ENCODE measurements around the gene AP1G1.
"Not testable (repeated sequence)": the region's sequence is repeated elsewhere in the genome, so short reads cannot be mapped to it uniquely, and the experiment has no call there.

AP1G1 gene

GRCh38 chr16:71807905-71808592, 585 bp downstream of the AP1G1 start:
- peak; percentile 77 for DNase-seq (ENCODE audit: low spot score)

DNA sequence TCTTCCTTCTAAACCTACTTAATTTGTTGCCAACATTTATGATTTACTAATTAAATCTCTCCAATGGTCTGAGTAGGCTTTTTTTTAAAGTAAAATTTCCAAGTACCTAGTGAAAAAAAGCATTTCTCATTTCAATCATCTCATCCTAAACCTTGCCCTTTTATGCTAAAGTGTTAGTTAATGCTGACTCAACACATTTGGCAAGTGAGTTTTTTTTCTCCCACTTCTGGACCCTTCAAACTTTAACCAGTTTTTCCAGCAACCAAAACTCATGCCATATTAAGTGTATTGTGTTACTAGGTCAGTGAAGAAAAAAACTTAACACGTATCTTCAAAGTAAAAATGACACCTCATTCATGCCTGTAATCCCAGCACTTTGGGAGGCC, 5.3 kb downstream of the AP1G1 start:
- no peak for DNase-seq (ENCODE audit: low spot score)

- no peak for DNase-seq (ENCODE audit: low spot score)
Measured at GRCh38 chr16:71796501-71797097, 12.0 kb downstream of the AP1G1 start.

DNA sequence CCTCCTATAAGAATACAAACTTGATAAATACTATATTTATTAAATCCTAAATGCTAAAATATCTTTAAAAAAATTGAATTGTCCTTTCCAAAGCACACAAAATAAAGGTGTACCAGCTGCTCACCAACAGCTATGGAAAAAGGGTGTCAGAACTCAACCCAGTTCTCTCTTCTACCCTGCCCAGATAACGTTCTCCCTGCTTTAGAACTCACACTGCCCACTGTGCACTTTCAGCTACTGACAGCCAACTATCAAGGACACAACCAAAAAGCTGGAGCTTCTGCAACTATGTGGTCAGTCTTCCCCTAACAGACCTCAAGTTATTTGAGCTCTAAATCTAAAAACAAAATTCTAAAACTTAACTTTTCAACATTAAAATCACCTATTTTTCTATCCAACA, 13.7 kb downstream of the AP1G1 start:
- no peak for DNase-seq (ENCODE audit: low spot score)

DNA sequence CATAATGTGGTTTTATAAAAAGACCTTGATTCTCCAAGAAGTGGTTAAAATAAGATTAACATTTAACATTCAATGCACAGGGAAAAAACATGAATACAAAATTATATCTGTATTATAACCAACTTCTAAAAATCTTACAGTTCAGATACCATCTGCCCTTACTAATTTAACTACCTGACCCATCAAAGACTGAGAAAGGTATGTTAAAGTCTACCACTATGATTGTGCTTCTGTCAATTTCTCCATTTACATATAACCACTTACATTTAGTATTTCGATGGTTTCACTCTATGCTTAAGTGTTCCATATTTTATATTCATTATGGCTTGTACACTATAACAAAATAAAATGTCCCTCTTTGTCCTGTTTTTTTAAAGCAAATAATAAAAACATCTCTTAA, 14.6 kb downstream of the AP1G1 start:
- DNase-seq (ENCODE audit: low spot score) = no peak

- no peak for DNase-seq (ENCODE audit: low spot score)
Measured at GRCh38 chr16:71792176-71792575, 16.5 kb downstream of the AP1G1 start.

DNA sequence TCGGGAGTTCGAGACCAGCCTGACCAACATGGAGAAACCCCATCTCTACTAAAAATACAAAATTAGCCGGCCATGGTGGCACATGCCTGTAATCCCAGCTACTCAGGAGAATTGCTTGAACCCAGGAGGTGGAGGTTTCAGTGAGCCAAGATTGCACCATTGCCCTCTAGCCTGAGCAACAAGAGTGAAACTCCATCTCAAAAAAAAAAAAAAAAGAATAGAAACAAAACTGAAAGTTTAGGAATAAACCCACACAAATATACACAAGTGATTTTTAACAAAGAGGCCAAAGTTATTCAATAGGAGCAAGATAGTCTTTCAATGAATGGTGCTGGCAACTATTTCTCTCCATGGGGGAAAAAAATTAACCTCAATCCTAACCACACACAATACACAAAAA, 18.3 kb downstream of the AP1G1 start:
- DNase-seq (ENCODE audit: low spot score) = not testable (repeated sequence)

- no peak for DNase-seq (ENCODE audit: low spot score)
Measured at GRCh38 chr16:71789136-71789535, 19.5 kb downstream of the AP1G1 start.

DNA sequence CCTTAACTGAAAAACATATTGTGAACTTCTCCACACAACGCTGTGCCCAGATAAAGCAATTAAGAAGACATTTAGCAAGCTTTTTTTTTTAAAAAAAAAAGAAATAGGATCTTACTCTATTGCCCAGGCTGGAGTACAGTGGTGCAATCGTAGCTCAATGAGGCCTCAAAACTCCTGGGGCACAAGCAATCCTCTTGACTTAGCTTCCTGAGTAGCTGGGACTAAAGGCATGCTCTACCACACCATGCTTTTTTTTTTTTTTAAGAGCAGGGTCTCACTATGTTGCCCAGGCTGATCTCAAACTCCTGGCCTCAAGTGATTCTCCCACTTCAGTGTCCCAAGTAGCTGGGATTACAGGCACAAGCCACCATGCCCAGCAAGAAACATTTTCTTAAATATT, 20.1 kb downstream of the AP1G1 start:
- DNase-seq (ENCODE audit: low spot score) = no peak

GRCh38 chr16:71785143-71785542, 23.5 kb downstream of the AP1G1 start:
- DNase-seq (ENCODE audit: low spot score) = not testable (repeated sequence)

GRCh38 chr16:71784093-71784492, 24.5 kb downstream of the AP1G1 start:
- DNase-seq (ENCODE audit: low spot score) = no peak

GRCh38 chr16:71781741-71782140, 26.9 kb downstream of the AP1G1 start:
- DNase-seq (ENCODE audit: low spot score) = no peak

- no peak for DNase-seq (ENCODE audit: low spot score)
Measured at GRCh38 chr16:71780521-71781089, 28.0 kb downstream of the AP1G1 start.

GRCh38 chr16:71778780-71779179, 29.9 kb downstream of the AP1G1 start:
- no peak for DNase-seq (ENCODE audit: low spot score)

DNA sequence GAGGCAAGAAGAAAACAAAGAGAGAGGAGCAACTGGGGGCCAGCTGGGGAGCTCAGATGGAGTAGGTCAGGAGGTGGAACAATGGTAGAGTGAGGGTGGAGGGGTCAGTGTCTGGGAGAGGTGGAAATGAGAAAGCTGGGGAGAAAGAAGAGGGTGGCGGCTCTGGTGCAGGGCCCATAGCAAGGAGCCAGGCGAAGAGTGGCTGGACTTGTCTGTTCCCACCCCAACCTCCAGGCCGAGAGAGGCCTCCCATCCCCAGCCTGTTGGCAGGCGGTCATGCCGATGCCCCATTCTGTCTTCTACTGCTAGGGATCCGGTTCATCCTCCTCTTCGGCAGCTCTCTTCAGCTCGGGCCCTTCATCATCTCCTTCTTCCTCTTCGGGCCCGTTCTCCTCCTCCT, 31.3 kb downstream of the AP1G1 start:
- DNase-seq (ENCODE audit: low spot score) = no peak

GRCh38 chr16:71775949-71776348, 32.7 kb downstream of the AP1G1 start:
- DNase-seq (ENCODE audit: low spot score) = no peak

GRCh38 chr16:71771571-71771970, 37.1 kb downstream of the AP1G1 start:
- DNase-seq (ENCODE audit: low spot score) = no peak

DNA sequence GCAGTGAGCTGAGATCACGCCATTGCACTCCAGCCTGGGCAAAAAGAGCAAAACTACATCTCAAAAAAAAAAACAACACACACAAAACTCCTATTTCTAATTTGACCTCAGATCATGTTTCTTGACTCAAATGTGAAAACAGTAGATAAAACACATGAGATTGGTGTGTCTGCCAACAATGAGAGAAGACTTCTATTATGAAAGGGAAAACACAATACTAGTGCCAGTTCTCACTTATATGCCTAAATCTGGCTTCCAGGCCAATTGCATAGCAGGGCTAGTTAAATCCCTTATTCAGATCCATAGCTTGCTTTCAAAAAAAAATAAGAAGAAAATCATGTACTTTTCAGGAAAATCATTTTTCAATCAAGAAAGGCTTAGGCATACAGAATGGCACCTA, 39.4 kb downstream of the AP1G1 start:
- DNase-seq (ENCODE audit: low spot score) = no peak

DNA sequence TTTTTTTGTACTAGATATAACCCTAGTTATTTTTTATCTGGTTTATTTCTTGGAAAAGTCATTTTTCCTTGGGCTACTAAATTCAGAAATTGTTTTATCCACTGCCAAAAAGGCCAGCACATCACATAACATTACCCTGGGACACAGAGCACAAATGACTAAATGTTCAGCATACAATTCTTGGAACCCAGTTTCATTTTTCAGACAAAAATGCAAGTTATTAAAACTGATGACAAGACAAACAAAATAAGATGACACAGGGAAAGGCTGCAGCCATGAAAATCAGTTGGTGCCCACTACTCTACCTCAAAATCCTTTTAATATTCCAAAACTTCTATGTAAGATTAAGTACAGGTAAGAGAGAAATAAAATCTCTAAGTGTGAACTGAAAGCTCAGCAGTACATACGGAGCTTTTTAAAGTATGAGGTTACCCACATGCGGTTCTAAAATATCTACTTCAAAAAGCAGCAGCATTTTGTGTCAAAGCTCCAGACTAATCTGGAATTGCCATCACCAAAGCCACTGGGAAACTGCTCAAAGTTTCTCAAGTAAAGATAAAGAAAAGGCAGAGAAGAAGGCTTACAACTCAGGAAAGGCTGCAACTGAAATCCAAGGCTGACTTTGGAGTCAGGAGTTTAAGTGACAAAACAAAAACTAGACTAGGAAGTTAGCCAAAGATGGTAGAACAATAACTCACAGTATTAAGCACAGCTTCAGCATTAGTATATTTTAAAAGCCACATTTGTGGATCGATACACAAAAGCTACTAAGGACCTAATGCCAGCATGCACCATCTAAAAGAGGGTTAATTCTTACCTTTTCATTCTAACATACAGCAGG, 41.4 kb downstream of the AP1G1 start:
- DNase-seq (ENCODE audit: low spot score) = no peak

- DNase-seq (ENCODE audit: low spot score) = no peak
Measured at GRCh38 chr16:71762186-71762585, 46.4 kb downstream of the AP1G1 start.

DNA sequence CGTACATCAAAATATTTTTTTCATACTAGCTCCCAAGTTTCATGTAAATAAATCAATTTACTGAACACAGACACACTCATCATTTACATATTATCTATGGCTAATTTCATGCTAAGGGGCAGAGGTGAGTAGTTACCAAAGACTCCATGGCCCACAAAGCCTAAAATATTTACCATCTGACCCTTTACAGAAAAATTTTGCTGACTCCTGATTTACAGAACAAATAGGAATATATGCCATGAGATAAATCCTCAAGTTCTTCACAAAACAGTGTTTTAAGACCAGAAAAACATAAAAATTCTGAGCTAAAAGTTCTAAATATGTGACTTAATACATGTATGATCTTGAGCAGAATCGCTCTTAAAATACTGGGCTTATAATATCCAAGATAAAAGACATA, 47.5 kb downstream of the AP1G1 start:
- no peak for DNase-seq (ENCODE audit: low spot score)

GRCh38 chr16:71758293-71758760, 50.3 kb downstream of the AP1G1 start:
- DNase-seq (ENCODE audit: low spot score) = no peak

DNA sequence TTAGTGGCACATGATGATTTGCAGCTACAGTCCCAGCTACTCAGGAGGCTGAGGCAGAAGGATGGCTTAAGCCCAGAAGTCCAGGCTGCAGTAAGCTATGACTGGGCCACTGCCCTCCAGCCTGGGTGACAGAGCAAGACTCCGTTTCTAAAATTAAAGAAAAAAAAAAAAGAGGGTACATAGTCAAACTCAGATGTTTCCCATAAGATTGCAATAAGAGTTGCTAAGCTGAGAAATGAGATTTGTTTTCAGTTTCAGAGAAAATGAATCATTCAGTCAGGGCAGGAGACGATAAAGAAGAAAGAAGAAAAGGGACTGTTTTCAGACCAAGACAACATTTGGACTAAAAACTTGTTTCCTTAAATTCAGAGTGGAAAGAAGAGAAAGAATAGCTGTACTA, 54.0 kb downstream of the AP1G1 start:
- no peak for DNase-seq (ENCODE audit: low spot score)

All from hematopoietic multipotent progenitor cell treated with erythropoietin and hydrocortisone succinate and interleukin-3 and kit ligand, for 15 days (in vitro differentiated cells).